Measurements from ENCODE around the gene HNF4A. TPM values are rescaled to one million over a fixed set of nuclear protein-coding genes. Genes with fewer than 3 reads are reported as not detected.

Gene HNF4A
- total RNA-seq, 6 experiments from 2014 or later, result 101 to 255 (median 157) TPM

GRCh38 chr20:44461142-44461802, 105.8 kb downstream of the HNF4A start:
- Histone ChIP-seq H3K27ac (peak overlapping the region; percentile 66 to 94 (median 88)), H3K27me3 (no peaks in the 10 kb centered on the region), H3K4me3 (no peak overlapping the region), H3K4me1 (peaks cover 0 to 61% (median 32%) of the 10 kb centered on the region in 4 donors), H3K36me3 (no peaks in the 10 kb centered on the region), H3K9me3 (no peaks in the 10 kb centered on the region)
- peak; percentile 44 to 81 (median 72) for ATAC-seq
- DNase-seq, result peak in 2 of 3 donors; percentile 78 to 83
- intact Hi-C loops (cut with DNase I), result loop anchor here in 1 of 2 donors (5.0 kb wide), 1 partner anchor 69 kb away; no protein-coding TSS in a partner anchor
- TF ChIP-seq CTCF (IDR thresholded peaks at IDR 0.05) (no peak), POLR2A (IDR thresholded peaks at IDR 0.05) (peak; percentile 42)
- 40% methylated on average over 6 of the region's 6 CpGs for WGBS (ENCODE audit: insufficient coverage, low coverage, low lambda C conversion rate, missing lambda C conversion rate)

GRCh38 chr20:44461803-44462174, 106.3 kb downstream of the HNF4A start:
- 32% methylated on average over 5 of the region's 5 CpGs for WGBS (ENCODE audit: insufficient coverage, low coverage, low lambda C conversion rate, missing lambda C conversion rate)
- Histone ChIP-seq H3K36me3 (no peaks in the 10 kb centered on the region), H3K27ac (peak overlapping the region; percentile 66 to 94 (median 88)), H3K4me3 (no peak overlapping the region), H3K4me1 (peaks cover 0 to 66% (median 35%) of the 10 kb centered on the region in 4 donors), H3K9me3 (no peaks in the 10 kb centered on the region), H3K27me3 (no peaks in the 10 kb centered on the region)
- no peak for ATAC-seq
- intact Hi-C loops (cut with DNase I), result loop anchor here in 1 of 2 donors (5.0 kb wide), 1 partner anchor 69 kb away; no protein-coding TSS in a partner anchor
- TF ChIP-seq CTCF (IDR thresholded peaks at IDR 0.05), result no peak
- TF ChIP-seq POLR2A (IDR thresholded peaks at IDR 0.05), result no peak
- no peak for DNase-seq

GRCh38 chr20:44463466-44463865, 108.0 kb downstream of the HNF4A start:
- WGBS (ENCODE audit: insufficient coverage, low coverage, low lambda C conversion rate, missing lambda C conversion rate), result 80% methylated on average over 1 of the region's 5 CpGs
- intact Hi-C loops (cut with DNase I), result loop anchor here in 1 of 2 donors (5.0 kb wide), 1 partner anchor 71 kb away; no protein-coding TSS in a partner anchor
- TF ChIP-seq POLR2A (IDR thresholded peaks at IDR 0.05) (no peak), CTCF (IDR thresholded peaks at IDR 0.05) (no peak)
- Histone ChIP-seq H3K27ac (peak overlapping the region in 2 of 3 donors; percentile 88 to 94), H3K4me3 (no peak overlapping the region), H3K4me1 (peaks cover 0 to 78% (median 37%) of the 10 kb centered on the region in 4 donors), H3K36me3 (no peaks in the 10 kb centered on the region), H3K9me3 (no peaks in the 10 kb centered on the region), H3K27me3 (no peaks in the 10 kb centered on the region)
- ATAC-seq (no peak), DNase-seq (no peak)

- Histone ChIP-seq H3K27ac (peak overlapping the region; percentile 34 to 94 (median 88)), H3K36me3 (no peaks in the 10 kb centered on the region), H3K4me3 (no peak overlapping the region), H3K4me1 (peaks cover 3 to 87% (median 43%) of the 10 kb centered on the region in 4 donors), H3K27me3 (no peaks in the 10 kb centered on the region), H3K9me3 (no peaks in the 10 kb centered on the region)
- TF ChIP-seq POLR2A (IDR thresholded peaks at IDR 0.05), result no peak
- TF ChIP-seq CTCF (IDR thresholded peaks at IDR 0.05), result no peak
- peak in 1 of 4 donors; percentile 13 for ATAC-seq
- no peak for DNase-seq
- intact Hi-C loops (cut with DNase I), result loop anchor here in 1 of 2 donors (5.0 kb wide), 1 partner anchor 72 kb away; no protein-coding TSS in a partner anchor
- WGBS (ENCODE audit: insufficient coverage, low coverage, low lambda C conversion rate, missing lambda C conversion rate), result 53% methylated on average over 2 of the region's 3 CpGs
These were observed 109.0 kb downstream of the HNF4A start for GRCh38 chr20:44464514-44464913.
